Brain microvascular endothelial cell (primary cell): ENCODE data around the gene CD226.
"Not testable (repeated sequence)": the region's sequence is repeated elsewhere in the genome, so short reads cannot be mapped to it uniquely, and the experiment has no call there.

Experiments
- DNase-seq: peaks from one replicate; pipeline ENCODE4 v3.0.0-alpha.2; 2020
- H3K27ac ChIP-seq: fragments of 250-450 bp; sonication (Bioruptor Pico); 2 replicates; pipeline ENCODE4 v1.5.1; 2020; ENCODE audit warnings: mild to moderate bottlenecking, moderate library complexity
- H3K27me3 ChIP-seq: fragments of 250-450 bp; sonication (Bioruptor Pico); replicated peaks from 2 replicates; pipeline ENCODE4 v1.5.1; 2020; ENCODE audit warnings: mild to moderate bottlenecking
- H3K36me3 ChIP-seq: fragments of 250-450 bp; sonication (Bioruptor Pico); replicated peaks from 2 replicates; pipeline ENCODE4 v1.5.1; 2020; ENCODE audit warnings: mild to moderate bottlenecking
- H3K4me3 ChIP-seq: 2 replicates; pipeline ENCODE4 v1.5.1; 2011; ENCODE audit warnings: low read depth, mild to moderate bottlenecking, control low read depth, low read length, moderate library complexity
- in situ Hi-C: cut with HindIII; loops from 2 replicates; pipeline ENCODE4 v1.10.0; 2017; ENCODE audit warnings: low sequenced_read_pairs, low pct_ligation_motif_present
- TF ChIP-seq, protein P1 (sequence below): IDR thresholded peaks from 2 replicates; pipeline ENCODE4 v1.5.1; 2011; ENCODE audit warnings: low read depth, mild to moderate bottlenecking, moderate library complexity, low read length, control low read depth, inconsistent platforms; ENCODE audit errors: missing control alignments

CD226 gene

DNA sequence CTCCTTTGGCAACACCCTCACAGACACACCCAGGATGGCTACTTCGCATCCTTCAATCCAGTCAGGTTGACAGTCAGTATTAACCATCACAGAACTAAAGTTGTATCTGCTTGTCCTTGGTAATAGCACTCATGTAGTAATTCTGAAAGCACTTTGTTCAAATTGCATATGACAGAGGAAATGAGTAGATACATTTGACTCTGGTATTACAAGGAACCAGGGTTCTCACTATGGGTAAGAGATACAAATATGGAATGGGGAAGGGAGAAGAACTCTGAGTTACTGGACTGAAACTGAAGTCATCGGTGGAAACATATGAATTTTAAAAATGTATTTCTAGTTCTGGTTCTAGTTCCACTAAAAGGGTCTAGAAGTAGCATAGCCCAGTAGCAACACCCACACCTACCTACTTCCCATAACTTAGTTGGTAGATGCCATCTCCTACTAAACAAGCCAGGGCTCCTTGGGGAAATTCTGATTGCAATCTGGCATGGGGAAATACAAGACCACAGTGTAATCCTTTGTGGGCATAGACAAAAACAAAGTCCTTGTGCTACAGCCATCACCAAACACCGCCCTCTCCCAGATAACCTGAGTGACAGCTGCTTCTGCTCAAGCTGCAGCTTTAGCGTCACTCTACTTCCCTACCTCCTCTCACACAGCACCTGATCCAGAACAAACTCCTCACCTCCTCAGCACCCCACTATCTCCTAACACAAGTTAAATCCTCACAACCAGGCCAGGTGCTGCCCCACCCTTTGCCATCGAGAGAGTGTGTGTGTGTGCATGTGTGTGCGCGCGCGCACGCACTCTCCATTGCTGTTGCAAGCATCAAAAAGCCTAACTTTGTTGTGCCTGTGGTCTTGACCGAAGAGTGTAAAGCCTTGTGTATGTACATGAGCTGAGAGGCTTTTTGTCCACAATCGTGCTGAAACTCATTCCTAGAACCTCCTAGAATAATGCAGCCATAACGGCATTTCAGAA, 31.4 kb upstream of the CD226 start:
- Histone ChIP-seq H3K36me3 (no peaks in the 10 kb centered on the region), H3K27ac (no peak overlapping the region), H3K27me3 (no peaks in the 10 kb centered on the region), H3K4me3 (no peak overlapping the region)
- TF ChIP-seq, protein P1, sequence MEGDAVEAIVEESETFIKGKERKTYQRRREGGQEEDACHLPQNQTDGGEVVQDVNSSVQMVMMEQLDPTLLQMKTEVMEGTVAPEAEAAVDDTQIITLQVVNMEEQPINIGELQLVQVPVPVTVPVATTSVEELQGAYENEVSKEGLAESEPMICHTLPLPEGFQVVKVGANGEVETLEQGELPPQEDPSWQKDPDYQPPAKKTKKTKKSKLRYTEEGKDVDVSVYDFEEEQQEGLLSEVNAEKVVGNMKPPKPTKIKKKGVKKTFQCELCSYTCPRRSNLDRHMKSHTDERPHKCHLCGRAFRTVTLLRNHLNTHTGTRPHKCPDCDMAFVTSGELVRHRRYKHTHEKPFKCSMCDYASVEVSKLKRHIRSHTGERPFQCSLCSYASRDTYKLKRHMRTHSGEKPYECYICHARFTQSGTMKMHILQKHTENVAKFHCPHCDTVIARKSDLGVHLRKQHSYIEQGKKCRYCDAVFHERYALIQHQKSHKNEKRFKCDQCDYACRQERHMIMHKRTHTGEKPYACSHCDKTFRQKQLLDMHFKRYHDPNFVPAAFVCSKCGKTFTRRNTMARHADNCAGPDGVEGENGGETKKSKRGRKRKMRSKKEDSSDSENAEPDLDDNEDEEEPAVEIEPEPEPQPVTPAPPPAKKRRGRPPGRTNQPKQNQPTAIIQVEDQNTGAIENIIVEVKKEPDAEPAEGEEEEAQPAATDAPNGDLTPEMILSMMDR: no peak
- in situ Hi-C loops: no loop called here
- no peak for DNase-seq

DNA sequence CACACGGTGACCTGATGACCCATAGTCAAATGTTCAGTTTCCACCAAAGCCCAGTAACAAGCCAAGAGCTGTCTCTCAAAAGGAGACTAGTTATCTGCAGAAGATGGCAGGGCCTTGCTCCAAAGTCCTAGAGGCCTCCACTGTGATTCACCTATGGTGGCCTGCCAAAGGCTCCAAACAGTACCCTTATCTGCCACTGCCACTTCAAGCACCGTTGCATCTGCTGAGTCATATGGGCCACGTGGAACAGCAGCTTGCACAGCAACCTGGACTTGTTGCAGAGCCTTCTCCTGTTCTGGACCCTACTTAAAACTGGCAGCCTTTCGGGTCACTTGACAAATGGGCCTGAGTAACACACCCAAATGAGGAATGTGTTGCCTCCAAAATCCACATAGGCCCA, 27.6 kb upstream of the CD226 start:
- H3K27ac ChIP-seq, DNase-seq, H3K27me3 ChIP-seq, in situ Hi-C loops, H3K4me3 ChIP-seq, H3K36me3 ChIP-seq: not testable (repeated sequence)

DNA sequence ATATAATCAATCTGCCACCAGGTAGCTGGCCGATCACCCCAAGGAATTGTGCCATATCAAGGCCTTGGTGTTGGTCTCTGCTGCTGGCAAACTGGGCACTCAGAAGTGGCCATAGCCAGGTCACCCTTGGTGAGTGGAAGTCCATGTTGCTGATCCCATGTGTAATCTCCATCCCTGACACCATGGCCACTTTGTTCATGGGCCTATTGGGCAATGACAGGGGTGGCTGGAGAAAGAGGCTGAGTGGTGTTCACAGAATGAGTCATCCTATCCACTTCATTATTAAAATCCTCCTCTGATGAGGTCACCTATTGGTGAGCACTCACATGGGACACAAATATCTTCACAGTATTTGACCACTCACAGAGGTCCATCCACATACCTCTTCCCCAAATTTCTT, 26.7 kb upstream of the CD226 start:
- in situ Hi-C loops: no loop called here
- Histone ChIP-seq H3K36me3 (no peaks in the 10 kb centered on the region), H3K27me3 (no peaks in the 10 kb centered on the region), H3K27ac (no peak overlapping the region), H3K4me3 (no peak overlapping the region)
- TF ChIP-seq, protein P1: no peak
- DNase-seq: peak; percentile 31

DNA sequence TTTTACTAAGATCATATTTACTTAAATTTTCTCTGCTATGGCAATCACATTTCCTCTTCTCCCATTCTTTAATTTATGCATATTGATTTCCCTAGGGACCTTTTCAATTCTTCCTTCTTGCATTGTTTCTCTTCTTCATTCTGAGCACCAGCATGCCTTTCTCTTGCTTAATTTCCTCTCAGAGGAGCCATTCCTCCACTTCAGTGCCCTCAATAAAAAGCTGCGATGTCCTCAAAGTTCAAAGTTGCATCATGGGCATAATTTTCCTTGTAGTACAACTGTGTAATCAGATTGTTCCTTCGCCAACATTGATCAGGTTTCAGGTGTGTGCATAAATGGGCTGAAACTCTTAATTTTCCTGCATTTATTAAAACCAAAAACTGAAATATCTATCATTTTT, 21.8 kb upstream of the CD226 start:
- in situ Hi-C loops: no loop called here
- DNase-seq: no peak
- Histone ChIP-seq H3K36me3 (no peaks in the 10 kb centered on the region), H3K27ac (no peak overlapping the region), H3K4me3 (no peak overlapping the region), H3K27me3 (no peaks in the 10 kb centered on the region)
- TF ChIP-seq, protein P1: no peak

DNA sequence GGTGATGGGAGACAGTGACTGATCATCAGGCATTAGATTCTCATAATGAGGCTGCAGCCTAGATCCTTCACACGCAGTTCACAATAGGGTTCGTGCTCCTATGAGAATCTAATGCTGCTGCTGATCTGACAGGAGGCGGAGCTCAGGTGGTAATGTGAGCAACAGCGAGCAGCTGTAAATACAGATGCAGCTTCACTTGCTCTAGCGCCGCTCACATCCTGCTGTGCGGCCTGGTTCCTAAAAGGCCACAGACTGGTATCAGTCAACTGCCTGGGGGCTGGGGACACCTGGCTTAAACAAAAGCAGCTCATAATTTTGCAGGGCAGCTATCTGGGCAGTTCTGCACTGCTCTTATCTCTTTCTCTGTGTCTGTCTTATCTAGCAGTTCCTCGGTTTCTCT, 20.4 kb upstream of the CD226 start:
- Histone ChIP-seq H3K36me3 (no peaks in the 10 kb centered on the region), H3K4me3 (no peak overlapping the region), H3K27me3 (no peaks in the 10 kb centered on the region), H3K27ac (no peak overlapping the region)
- TF ChIP-seq, protein P1: no peak
- DNase-seq: no peak
- in situ Hi-C loops: no loop called here

DNA sequence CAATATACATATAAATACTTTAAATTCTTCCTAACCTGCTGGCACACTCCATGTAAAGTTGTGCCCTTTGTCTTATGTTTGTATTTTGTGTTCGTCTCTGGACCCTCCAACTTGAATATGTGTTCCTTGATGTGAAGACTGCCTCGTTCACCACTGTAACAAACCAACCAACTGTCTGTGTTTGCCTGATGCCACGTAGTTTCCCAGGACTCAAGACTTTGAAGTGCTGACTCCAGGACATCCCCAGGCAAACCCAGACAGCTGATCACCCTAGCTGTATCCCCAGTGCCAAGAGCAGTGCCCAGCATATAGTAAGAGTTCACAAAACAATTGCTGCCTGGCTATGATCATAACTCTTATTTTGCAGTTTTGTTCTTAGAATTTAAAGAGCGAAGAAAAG, 15.5 kb upstream of the CD226 start:
- Histone ChIP-seq H3K36me3 (no peaks in the 10 kb centered on the region), H3K4me3 (no peak overlapping the region), H3K27me3 (no peaks in the 10 kb centered on the region), H3K27ac (no peak overlapping the region)
- in situ Hi-C loops: no loop called here
- no peak for DNase-seq
- TF ChIP-seq, protein P1: no peak
